ENCODE data around the gene ITGB2.

Gene ITGB2

DNA sequence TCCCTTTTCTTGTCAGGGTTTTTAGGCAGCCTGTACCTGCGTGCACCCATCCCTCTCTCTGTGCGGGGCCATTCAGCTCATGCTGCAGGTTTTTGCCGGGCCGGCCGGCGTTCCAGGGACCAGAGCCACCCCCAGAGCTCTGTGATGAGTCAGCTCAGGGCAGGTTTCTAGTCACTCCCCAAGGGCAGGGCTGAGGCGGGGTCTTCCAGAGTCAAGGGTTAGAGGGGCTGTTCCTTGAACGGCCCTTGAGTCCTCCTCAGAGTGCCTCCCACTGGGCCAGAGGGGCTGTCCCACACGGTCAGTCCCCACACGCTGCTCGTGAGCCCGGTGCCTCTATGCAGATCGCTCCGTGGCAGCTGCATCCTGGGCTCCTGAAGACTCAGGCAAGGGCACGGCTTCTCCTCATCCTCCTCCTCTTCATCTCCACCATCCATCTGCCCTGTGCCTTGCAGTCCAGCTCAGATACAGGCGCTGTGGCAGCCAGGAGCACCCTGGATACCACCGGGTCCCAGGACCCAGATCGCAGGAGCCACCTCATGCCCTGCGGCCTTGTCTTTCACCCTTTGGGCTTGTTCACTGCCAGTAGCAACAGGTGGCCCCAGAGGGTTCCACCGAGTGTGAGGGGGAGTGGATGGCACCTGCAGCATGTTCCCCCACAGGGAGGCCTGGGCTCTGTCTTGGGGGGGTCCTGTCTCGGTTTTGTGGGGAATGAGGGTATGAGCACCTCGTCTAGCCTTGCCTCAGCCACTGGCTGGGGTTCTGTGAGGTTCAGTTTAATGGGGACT lies 36.5 kb upstream of the ITGB2 start:
- TF ChIP-seq REST (IDR thresholded peaks at IDR 0.05; ENCODE audit: insufficient read depth in 1 of 2, low read depth in 2 of 2, low read length in 2 of 2) (no peak), SIN3A (IDR thresholded peaks at IDR 0.05; ENCODE audit: borderline replicate concordance, insufficient read depth, low read length) (no peak), POLR2AphosphoS5 (IDR thresholded peaks at IDR 0.05; ENCODE audit: low read depth, low read length) (no peak), FOXP2 (optimal IDR thresholded peaks at IDR 0.05; ENCODE audit: borderline replicate concordance, extremely low read depth, extremely low read length, insufficient read depth) (no peak), TAF1 (IDR thresholded peaks at IDR 0.05; ENCODE audit: borderline replicate concordance, insufficient read depth, low read length) (no peak)

GRCh38 chr21:44956356-44957046 lies 35.8 kb upstream of the ITGB2 start:
- TF ChIP-seq POLR2AphosphoS5 (IDR thresholded peaks at IDR 0.05; ENCODE audit: low read depth, low read length) (no peak), FOXP2 (optimal IDR thresholded peaks at IDR 0.05; ENCODE audit: borderline replicate concordance, extremely low read depth, extremely low read length, insufficient read depth) (no peak), REST (IDR thresholded peaks at IDR 0.05; ENCODE audit: insufficient read depth in 1 of 2, low read depth in 2 of 2, low read length in 2 of 2) (no peak), TAF1 (IDR thresholded peaks at IDR 0.05; ENCODE audit: borderline replicate concordance, insufficient read depth, low read length) (no peak), SIN3A (IDR thresholded peaks at IDR 0.05; ENCODE audit: borderline replicate concordance, insufficient read depth, low read length) (no peak)

DNA sequence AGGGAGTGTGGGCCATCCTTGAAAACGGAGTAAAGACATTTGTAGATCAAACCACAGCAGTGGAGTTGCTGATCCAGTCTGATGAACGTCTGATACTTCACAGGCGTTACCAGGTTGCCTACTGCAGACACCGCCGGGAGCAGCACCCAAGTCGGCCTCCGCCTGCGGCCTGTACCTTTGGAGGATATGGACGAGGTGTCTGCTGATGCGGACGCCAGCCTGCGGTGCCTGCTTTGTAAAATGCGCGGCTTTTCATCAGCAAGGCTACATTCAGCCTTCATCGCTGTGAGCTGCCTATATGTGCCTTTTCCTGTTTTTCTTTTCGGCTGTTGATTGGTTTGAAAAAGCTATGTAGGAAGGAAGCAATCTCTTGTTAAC lies 35.1 kb upstream of the ITGB2 start:
- TF ChIP-seq TAF1 (IDR thresholded peaks at IDR 0.05; ENCODE audit: borderline replicate concordance, insufficient read depth, low read length): no peak

DNA sequence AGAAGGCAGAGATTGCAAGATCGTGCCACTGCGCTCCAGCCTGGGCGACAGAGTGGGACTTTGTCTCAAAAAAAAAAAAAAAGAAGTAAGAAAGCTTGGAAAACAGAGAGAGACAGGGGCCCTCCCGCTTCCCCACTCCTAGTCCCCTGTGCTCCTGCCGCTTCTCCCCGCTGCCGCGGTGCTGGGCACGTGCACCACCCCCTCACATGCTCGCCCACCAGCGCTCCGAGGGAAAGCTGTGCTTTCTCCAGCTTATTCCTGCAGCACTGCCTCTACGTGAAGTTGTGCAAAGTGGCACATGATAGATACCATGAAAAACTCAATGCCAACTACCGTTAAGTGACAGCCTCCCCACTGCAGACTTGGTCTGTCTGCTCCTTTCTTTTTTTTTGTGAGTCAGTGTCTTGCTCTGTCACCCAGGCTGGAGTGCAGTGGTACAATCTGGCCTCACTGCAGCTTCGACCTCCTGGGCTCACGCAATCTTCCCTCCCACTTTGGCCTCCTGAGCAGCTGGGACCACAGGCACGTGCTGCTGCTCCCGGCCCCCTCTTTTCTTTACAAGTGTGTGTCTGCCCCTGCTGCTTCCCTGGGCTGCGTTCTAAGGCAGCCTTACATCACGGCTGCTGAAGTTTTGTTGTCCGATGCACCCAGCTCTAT lies 34.6 kb upstream of the ITGB2 start:
- TF ChIP-seq POLR2AphosphoS5 (IDR thresholded peaks at IDR 0.05; ENCODE audit: low read depth, low read length): no peak
- no peak for TF ChIP-seq REST (IDR thresholded peaks at IDR 0.05; ENCODE audit: insufficient read depth in 1 of 2, low read depth in 2 of 2, low read length in 2 of 2)
- TF ChIP-seq FOXP2 (optimal IDR thresholded peaks at IDR 0.05; ENCODE audit: borderline replicate concordance, extremely low read depth, extremely low read length, insufficient read depth): no peak
- no peak for TF ChIP-seq SIN3A (IDR thresholded peaks at IDR 0.05; ENCODE audit: borderline replicate concordance, insufficient read depth, low read length)
- no peak for TF ChIP-seq TAF1 (IDR thresholded peaks at IDR 0.05; ENCODE audit: borderline replicate concordance, insufficient read depth, low read length)

DNA sequence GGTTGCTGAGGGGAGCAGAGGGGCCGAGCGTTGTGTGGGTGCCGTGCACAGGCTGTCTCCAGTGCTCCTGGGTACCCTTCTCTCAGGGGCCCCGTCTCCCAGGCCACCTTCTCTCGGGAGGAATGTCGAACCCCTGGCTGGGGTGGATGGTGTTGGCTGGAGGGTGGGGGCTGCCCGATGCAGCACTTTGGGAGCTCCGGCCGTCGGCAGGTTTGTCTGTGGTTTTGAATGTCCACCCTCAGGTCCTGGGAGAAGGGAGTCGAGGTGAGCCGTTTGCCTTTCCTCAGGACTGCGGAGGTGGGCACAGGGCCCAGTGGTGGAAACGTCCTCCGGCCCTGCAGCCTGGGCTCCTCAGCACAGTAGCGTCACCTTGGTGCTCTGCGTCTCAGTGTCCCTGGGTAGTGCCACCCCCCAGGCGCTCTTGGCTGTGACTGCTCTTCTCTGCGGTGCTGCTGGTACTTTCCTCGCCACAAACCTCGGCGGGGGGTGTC lies 33.6 kb upstream of the ITGB2 start:
- no peak for TF ChIP-seq SIN3A (IDR thresholded peaks at IDR 0.05; ENCODE audit: borderline replicate concordance, insufficient read depth, low read length)
- TF ChIP-seq FOXP2 (optimal IDR thresholded peaks at IDR 0.05; ENCODE audit: borderline replicate concordance, extremely low read depth, extremely low read length, insufficient read depth): no peak
- TF ChIP-seq TAF1 (IDR thresholded peaks at IDR 0.05; ENCODE audit: borderline replicate concordance, insufficient read depth, low read length): no peak
- TF ChIP-seq REST (IDR thresholded peaks at IDR 0.05; ENCODE audit: insufficient read depth in 1 of 2, low read depth in 2 of 2, low read length in 2 of 2): no peak
- no peak for TF ChIP-seq POLR2AphosphoS5 (IDR thresholded peaks at IDR 0.05; ENCODE audit: low read depth, low read length)

Data from PFSK-1 (cell line).